ENCODE data around the gene HSD17B1.
"Not testable (repeated sequence)": the region's sequence is repeated elsewhere in the genome, so short reads cannot be mapped to it uniquely, and the experiment has no call there.

HSD17B1 gene

DNA sequence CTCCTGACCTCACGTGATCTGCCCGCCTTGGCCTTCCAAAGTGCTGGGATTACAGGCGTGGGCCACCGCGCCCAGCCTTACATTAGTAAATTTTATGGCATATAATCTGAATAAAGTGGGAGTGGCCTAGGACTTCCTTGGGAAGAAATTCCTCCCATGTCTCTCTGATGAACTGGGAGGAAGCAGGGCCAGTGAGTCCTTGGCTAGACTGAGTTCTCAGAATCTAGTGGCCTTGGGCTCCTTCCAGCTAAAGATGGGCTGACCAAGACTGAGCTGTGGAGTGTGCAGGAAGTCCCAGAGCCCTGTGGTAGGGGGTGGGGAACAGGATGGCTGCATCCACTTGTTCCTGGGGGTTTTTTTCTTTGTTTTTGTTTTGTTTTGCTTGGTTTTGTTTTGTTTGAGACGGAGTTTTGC lies 26.7 kb upstream of the HSD17B1 start:
- no peak for DNase-seq

DNA sequence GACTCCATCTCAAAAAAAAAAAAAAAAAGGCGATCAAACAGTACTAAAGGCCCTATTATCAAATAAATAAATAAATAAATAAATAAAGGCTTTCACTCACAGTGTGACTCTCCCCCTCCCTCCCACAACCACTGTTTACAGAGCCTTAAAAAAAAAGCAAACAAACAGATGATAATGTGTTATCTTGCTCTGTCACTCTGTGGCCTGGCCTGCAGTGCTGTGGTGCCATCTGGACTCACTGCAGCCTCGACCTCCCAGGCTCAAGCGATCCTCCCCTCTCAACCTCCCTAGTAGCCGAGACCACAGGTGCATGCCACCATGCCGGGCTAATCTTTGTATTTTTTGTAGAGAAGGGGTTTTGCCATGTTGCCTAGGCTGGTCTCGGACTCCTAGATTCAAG lies 24.8 kb upstream of the HSD17B1 start:
- no peak for DNase-seq

DNA sequence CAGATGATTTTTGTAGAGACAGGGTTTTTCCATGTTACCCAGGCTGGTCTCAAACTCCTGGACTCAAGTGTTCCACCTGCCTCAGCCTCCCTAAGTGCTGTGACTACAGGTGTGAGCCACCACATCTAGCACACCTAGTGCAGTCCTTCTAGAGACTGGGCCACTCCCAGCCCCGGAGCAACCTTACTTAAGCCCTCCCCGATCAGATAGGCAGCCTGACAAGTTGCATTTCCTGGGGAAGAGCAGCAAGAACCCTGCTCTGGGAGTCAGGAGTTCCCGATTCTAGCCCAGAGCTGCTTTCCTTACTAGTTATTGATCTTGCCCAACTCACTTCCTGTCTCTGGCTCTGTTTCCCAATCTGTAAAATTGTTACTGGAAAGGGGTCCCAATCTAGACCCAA lies 23.7 kb upstream of the HSD17B1 start:
- DNase-seq = no peak

DNA sequence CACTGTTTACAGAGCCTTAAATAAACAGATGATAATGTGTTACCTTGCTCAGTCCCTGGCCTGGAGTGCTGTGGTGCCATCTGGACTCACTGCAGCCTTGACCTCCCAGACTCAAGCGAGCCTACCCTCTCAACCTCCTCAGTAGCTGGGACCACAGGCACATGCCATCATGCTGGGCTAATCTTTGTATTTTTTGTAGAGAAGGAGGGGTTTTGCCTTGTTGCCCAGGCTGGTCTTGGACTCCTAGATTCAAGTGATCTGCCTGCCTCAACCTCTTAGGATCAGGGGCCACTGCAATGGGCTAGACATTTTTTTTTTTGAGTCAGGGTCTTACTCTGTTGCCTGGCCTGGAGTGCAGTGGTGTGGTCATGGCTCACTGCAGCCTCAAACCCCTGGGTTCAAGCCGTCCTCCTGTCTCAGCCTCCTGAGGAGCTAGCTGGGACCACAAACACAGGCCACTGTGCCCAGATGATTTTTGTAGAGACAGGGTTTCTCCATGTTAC lies 21.7 kb upstream of the HSD17B1 start:
- no peak for DNase-seq

DNA sequence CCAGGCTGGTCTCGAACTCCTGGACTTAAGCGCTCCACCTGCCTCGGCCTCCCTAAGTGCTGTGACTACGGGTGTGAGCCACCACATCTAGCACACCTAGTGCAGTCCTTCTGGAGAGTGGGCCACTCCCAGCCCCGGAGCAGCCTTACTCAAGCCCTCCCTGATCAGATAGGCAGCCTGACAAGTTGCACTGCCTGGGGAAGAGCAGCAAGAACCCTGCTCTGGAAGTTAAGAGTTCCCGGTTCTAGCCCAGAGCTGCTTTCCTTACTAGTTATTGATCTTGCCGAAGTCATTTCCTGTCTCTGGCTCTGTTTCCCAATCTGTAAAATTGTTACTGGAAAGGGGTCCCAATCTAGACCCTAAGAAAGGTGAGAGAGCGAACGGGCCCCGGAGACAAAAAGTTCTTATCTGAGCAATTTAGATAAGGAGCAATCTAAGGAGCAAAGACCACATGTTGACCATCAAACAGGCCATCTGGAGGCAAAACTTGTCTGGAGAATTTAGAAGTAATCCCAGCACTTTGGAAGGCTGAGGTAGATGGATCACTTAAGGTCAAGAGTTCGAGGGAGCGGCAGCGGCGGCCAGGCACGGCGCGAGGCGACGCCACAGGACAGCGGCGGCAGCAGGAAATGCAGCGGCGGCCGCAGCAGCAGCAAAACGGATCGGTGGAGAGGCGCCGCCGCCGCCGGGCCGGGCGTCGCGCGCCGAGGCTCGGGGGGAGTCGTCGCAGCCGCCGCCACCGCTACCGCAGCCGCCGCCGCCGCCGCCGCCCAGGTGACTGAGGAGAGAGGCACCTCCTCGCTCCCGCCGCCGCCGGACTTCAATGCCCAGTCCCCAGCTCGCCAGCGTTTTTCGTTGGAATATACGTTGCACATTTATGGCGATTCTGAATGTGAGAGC lies 21.0 kb upstream of the HSD17B1 start:
- DNase-seq = peak; percentile 36

DNA sequence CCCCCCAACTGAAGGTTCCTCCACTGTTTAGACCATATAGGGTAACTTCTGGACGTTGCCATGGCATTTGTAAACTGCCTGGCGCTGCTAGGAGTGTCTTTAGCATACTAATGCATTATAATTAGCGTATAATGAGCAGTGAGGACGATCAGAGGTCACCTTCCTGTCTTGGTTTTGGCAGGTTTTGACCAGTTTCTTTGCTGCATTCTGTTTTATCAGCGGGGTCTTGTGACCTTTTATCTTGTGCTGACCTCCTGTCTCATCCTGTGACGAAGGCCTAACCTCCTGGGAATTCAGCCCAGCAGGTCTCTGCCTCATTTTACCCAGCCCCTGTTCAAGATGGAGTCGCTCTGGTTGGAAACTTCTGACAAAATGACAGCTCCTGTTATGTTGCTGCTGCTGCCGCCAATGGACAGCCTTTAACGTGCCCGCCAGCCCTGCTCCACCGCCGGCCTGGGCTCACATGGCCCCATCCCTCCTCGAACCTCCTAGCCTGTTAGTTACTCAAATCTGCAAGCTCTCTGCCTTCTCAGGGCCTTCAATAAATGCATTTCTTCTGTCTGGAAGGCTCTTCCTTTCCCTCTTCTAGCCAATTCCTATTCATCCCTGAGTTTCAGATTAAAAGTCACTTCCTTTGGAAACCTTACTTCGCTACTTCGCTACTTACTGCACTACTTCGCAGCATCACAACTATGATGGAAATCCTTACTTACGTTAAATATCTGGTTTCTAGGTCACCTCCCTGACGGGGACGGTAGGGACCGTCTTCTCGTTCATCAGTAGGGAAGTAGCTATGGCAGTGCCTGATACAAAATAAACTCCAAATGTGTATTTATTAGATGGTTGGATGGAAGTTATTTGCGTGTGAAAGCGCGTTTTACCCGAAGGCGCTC lies 17.3 kb upstream of the HSD17B1 start:
- DNase-seq = no peak

DNA sequence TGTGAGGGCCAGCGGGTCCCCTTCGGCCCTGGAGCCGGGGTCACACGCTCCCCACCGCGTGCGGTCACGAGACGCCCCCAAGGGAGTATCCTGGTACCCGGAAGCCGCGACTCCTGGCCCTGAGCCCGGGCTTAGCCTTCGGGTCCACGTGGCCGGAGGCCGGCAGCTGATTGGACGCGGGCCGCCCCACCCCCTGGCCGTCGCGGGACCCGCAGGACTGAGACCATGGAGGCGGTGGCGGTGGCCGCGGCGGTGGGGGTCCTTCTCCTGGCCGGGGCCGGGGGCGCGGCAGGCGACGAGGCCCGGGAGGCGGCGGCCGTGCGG lies 16.7 kb upstream of the HSD17B1 start, which contains the start of gene NAGLU:
TSS of gene NAGLU (plus strand) at position 194 of the 324 bp plus-strand sequence. CDS start at position 226, 32 bp downstream.
- peak; percentile 75 for DNase-seq

DNA sequence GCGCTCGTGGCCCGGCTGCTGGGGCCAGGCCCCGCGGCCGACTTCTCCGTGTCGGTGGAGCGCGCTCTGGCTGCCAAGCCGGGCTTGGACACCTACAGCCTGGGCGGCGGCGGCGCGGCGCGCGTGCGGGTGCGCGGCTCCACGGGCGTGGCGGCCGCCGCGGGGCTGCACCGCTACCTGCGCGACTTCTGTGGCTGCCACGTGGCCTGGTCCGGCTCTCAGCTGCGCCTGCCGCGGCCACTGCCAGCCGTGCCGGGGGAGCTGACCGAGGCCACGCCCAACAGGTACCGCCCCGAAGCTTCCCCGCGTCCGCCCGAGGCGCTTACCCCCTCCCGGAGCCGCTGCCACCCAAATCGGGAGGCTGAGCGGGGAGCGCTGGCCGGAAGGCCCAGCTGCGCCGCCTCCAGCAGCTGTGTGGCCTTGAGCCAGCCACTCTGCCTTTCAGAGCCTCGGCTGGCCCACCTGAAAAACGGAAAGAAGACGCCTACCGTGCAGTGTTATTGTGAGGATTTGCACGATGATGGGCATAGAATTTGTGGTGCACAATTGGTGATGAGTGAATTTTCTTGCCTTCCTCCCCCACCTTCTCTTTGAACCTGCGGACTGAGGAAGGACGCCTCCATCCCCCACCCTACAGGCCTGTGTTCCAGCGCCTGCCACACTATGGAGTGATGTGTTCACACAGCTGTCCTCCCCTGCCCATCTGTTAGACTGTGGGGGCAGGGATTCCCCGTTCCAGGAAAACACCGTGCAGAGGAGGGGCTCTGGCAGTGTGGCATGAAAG lies 16.2 kb upstream of the HSD17B1 start:
- DNase-seq = peak; percentile 68

DNA sequence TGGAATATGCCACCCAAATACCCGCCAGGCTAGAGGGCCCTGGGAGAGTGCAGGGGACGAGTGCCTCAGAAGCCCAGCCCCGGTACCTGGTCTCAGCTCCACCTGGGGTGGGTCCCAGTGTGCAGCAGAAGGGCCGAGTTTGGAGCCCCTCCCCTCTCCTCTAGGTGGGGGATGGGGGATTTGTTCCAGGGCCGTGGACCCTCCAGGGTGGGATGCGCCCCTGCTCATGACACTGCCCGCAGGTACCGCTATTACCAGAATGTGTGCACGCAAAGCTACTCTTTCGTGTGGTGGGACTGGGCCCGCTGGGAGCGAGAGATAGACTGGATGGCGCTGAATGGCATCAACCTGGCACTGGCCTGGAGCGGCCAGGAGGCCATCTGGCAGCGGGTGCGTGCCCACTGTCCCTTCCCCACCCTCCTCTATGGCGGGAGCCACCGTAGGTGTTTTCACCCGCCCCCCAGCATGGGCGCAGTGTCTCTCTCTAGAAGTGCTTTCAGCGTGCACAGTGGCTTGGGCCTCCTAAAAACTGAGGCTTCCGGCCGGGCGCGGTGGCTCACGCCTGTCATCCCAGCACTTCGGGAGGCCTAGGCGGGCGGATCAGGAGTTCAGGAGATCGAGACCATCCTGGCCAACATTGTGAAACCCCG lies 15.4 kb upstream of the HSD17B1 start:
- no peak for DNase-seq

DNA sequence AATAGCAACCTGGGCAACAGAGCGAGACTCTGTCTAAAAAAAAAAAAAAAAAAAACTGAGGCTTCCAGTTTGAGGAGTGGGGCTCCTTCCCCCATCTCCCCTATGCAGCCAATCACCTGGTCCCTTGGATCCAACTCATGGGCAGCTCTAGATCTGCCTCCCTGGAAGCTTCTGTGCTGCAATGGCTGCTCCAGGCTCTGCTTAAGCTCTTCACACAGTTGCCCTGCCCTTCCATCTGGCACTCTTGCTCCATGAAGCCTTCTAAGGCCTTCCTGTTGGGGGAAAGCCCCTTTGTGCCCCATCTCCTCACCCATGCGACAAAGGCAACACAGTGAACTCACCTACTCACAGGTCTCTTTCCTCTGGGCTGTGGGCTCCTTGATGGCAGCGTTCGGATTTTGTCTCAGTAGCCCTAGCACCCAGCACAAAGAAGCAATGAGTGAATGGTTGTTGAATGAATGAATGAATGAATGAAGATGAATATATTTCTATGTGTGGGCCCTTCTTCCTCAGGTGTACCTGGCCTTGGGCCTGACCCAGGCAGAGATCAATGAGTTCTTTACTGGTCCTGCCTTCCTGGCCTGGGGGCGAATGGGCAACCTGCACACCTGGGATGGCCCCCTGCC lies 14.8 kb upstream of the HSD17B1 start:
- no peak for DNase-seq

DNA sequence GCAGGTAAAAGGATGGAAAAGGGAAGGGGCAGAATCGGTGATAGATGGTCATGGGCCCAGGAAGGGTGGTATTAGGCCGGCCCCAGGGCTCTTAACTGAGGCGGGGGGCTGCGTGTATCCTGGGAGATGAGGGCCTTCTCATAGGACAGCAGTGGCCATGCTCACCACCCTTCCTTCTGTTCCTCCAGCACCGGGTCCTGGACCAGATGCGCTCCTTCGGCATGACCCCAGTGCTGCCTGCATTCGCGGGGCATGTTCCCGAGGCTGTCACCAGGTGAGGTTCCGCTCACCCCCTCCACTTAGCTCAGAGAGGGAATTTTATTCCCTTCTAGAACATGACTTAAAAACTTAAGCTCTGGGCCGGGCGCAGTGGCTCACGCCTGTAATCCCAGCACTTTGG lies 14.2 kb upstream of the HSD17B1 start:
- DNase-seq = no peak

DNA sequence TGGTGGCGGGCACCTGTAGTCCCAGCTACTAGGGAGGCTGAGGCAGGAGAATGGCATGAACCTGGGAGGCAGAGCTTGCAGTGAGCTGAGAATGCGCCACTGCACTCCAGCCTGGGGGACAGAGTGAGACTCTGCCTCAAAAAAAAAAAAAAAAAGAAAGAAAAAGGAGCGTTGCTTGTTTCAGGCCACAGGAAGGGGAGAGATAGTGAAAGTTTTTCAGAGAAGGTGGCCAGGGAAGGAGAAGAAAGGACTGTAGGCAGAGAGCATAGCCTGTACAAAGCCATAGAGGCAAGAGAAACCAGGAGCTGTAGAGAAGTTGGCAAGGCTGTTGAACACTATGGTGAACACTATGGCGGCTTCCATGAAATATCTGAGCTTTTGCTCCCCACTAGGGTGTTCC lies 12.2 kb upstream of the HSD17B1 start:
- not testable (repeated sequence) for DNase-seq

DNA sequence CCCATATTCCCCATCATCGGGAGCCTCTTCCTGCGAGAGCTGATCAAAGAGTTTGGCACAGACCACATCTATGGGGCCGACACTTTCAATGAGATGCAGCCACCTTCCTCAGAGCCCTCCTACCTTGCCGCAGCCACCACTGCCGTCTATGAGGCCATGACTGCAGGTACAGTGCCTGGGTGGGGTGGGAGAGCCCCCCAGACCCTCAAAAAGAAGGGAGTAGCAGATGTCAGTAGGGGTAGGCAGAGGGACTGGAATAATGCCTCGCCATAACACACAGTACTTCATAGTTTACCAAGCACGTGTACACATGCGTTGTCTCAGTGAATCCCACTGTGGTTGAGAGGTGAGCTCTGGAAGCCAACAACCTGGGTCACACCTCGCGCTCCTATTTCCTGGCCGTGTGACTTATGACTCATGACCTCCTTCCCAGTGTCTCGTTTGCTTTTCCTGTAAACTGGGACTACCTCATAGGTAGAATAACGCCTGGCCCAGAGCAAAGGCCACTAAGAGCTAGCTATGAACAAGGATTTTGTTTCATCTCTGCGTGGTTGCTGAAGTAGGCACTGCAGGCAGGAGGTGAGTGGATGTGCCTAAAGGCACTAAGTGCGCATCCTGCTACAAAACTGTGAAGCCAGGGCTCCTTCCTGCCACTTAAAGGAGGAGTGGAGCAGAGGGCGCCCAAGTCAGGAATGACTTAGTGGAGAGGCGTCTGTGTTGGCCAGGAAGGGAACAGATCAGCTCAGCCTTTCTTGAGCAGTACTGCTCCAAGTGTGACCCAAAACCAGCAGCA lies 11.5 kb upstream of the HSD17B1 start:
- DNase-seq = no peak

DNA sequence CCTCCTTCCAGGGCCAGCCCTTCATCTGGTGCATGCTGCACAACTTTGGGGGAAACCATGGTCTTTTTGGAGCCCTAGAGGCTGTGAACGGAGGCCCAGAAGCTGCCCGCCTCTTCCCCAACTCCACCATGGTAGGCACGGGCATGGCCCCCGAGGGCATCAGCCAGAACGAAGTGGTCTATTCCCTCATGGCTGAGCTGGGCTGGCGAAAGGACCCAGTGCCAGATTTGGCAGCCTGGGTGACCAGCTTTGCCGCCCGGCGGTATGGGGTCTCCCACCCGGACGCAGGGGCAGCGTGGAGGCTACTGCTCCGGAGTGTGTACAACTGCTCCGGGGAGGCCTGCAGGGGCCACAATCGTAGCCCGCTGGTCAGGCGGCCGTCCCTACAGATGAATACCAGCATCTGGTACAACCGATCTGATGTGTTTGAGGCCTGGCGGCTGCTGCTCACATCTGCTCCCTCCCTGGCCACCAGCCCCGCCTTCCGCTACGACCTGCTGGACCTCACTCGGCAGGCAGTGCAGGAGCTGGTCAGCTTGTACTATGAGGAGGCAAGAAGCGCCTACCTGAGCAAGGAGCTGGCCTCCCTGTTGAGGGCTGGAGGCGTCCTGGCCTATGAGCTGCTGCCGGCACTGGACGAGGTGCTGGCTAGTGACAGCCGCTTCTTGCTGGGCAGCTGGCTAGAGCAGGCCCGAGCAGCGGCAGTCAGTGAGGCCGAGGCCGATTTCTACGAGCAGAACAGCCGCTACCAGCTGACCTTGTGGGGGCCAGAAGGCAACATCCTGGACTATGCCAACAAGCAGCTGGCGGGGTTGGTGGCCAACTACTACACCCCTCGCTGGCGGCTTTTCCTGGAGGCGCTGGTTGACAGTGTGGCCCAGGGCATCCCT lies 9.3 kb upstream of the HSD17B1 start:
- DNase-seq = no peak

DNA sequence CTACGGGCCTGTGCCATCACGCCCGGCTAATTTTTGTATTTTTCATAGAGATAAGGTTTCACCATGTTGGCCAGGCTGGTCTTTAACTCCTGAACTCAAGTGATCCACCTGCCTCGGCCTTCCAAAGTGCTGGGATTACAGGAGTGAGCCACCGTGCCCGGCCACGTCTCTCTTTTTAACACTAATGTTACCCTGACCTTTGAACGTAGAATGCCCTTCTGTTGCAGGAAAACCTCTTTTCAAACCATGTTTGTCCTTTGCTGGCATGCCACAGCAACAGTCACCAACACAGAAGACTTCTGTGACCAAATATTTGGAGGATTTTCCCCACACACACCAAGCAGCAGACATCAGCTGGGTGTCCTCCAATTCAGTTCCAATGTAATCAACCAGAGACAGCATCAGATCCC lies 7.8 kb upstream of the HSD17B1 start:
- no peak for DNase-seq

DNA sequence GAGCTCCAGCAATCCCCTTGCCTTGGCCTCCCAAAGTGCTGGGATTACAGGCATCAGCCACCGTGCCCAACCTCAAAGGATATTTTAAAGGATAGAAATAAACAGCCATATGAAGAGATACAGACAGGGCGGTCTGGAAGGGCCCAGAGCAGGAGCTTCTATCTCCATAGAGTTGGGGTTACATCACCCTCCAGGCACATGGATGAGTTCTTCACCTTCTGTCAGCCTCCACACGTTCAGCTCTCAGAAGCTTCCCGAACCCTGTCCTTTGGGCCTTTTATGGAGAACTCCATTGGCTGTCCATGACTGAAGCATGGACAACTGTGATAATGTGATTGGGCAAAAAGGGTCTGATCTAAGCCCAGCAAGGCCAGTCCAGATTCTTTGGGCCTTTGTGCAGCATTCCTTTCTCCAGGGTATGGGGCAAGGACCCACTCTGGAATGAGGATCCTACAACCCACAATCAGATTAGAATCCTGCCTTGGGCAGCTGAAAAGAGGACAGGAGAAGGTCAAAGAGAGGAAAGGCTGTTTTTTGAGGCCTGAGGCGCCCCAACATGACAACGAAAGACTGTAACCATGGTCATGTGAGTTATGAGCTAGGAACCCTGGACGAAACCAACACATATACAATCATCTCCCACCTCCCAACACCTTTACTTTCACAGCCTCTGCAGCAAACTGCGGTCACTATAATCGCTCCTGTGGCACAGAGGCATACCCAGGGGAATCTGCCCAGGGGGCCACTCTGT lies 6.8 kb upstream of the HSD17B1 start:
- DNase-seq = not testable (repeated sequence)

DNA sequence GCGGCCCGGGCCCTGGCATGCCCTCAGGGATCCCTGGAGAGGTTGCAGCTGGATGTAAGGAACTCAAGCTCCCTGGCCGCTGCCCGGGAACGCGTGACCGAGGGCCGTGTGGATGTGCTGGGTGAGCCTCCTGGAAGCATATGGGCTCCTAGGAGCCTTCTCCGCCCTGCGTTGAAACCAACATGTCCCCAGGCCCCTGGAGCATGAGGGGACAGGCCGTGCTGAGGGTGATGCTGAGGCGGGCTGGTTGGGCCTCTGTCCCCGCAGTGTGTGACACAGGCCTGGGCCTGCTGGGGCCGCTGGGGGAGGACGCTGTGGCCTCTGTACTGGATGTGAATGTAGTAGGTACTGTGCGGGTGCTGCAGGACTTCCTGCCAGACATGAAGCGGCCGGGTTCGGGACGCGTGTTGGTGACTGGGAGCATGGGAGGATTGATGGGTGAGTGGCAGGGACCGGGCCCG lies 5.7 kb upstream of the HSD17B1 start:
- DNase-seq = no peak

DNA sequence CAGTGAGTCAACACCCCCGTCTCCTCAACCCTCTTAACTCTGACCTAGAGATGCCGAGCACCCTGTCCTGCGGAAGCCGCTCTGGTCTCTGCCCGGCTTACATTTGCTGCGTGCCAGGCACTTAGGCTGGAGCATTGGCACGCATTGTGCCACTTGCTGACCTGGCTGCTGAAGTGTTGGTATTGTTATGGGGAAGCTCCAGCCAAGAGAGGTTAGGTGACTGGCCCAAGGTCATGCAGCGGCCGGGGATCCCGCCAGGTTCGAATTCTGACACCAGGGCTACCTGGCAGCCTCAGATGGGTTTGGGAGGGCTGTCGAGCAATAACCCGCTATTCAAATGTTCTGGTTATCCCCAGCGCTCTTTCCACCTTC lies 5.0 kb upstream of the HSD17B1 start:
- no peak for DNase-seq
